K562 (cell line): ENCODE results near the gene P3H4. TPM values are rescaled to one million over a fixed set of nuclear protein-coding genes. Genes with fewer than 3 reads are reported as not detected.

Experiments used
- ATAC-seq: fragments of 200-7000 bp; cut with Tn5 transposase; 3 replicates; pipeline ENCODE4 v1.9.1; 2020; ENCODE audit warnings: moderate library complexity
- BruUV-seq: library from RNA; stranded (reverse); fragments of 400-500 nt; replicated peaks from 2 replicates; lab custom pipeline; 2021; lab: Mats Ljungman, UMichigan
- CTCF ChIA-PET: fragments of 300-600 bp; formaldehyde crosslinking; extraction: SDS; loops from one replicate; lab custom pipeline; 2021; ENCODE audit warnings: low intra/inter-chr PET ratio; lab: Yijun Ruan, JAX
- POLR2A ChIA-PET: fragments of 300-600, 350-650 bp; sonication (Branson Sonifier 250); formaldehyde crosslinking; extraction: SDS; loops from one replicate; lab custom pipeline; 2021; ENCODE audit warnings: antibody characterized with exemption, inconsistent platforms; lab: Yijun Ruan, JAX
- DNase-seq, 4 experiments: peaks; one replicate each; pipeline versions ENCODE4 v3.0.0 to v3.0.0-alpha.2; 2011 to 2018; ENCODE audit warnings: low spot score in 3 of 4, mixed read lengths in 3 of 4; ENCODE audit errors: extremely low read depth in 1 of 4
- FAIRE-seq: peaks from 2 replicates; lab custom pipeline; 2011; peaks lifted over from hg19 to GRCh38; lab: Jason Lieb, UNC
- H2AFZ ChIP-seq: 2 replicates; pipeline ENCODE4 v1.6.0; 2011; ENCODE audit warnings: low read depth, low read length, control low read depth, inconsistent platforms
- H3K27ac ChIP-seq: fragments of 200-600 bp; 3 replicates; pipeline ENCODE4 v1.8.0; 2011; ENCODE audit warnings: low read depth, mild to moderate bottlenecking, control low read depth, inconsistent platforms, low read length, moderate library complexity, mixed read lengths; ENCODE audit errors: extremely low read depth
- H3K27me3 ChIP-seq, 2 experiments: fragments of 300-600 bp in 1 of 2; 2 replicates in 1 of 2; 3 replicates in 1 of 2; pipeline versions ENCODE4 v1.6.0 to v1.8.0; 2011; ENCODE audit warnings: inconsistent platforms in 2 of 2, low read length in 2 of 2, mild to moderate bottlenecking in 1 of 2, mixed read lengths in 1 of 2, moderate library complexity in 1 of 2; ENCODE audit not compliant: control insufficient read depth in 2 of 2, insufficient read depth in 2 of 2
- H3K36me3 ChIP-seq: fragments of 300-600 bp; 3 replicates; pipeline ENCODE4 v1.8.0; 2011; ENCODE audit warnings: mild to moderate bottlenecking, low read length, inconsistent platforms; ENCODE audit not compliant: control insufficient read depth, insufficient read depth
- H3K4me1 ChIP-seq, 2 experiments: fragments of 200-600 bp in 1 of 2; replicated peaks in 1 of 2; 2 replicates in 1 of 2; 3 replicates in 1 of 2; pipeline versions ENCODE4 v1.5.1 to v1.8.0; 2011; ENCODE audit warnings: inconsistent platforms in 2 of 2, low read length in 2 of 2, mild to moderate bottlenecking in 1 of 2, mixed read lengths in 1 of 2, moderate library complexity in 1 of 2; ENCODE audit not compliant: control insufficient read depth in 2 of 2, insufficient read depth in 2 of 2
- H3K4me2 ChIP-seq: 2 replicates; pipeline ENCODE4 v1.6.1; 2011; ENCODE audit warnings: low read length, control low read depth, inconsistent platforms, mixed read lengths; ENCODE audit not compliant: insufficient read depth
- H3K4me3 ChIP-seq: fragments of 200-600 bp; sonication (generic), shearing (Covaris generic); 2 replicates; pipeline ENCODE4 v1.5.1; 2016; ENCODE audit warnings: control low read depth, inconsistent platforms
- H3K79me2 ChIP-seq: fragments of 200-600 bp; 3 replicates; pipeline ENCODE4 v1.8.0; 2011; ENCODE audit warnings: low read length, inconsistent platforms; ENCODE audit not compliant: control insufficient read depth, insufficient read depth
- H3K9ac ChIP-seq, 2 experiments: 2 replicates each; pipeline versions ENCODE4 v1.6.0 to v1.6.1; 2011; ENCODE audit warnings: low read depth in 2 of 2, low read length in 2 of 2, control low read depth in 1 of 2, inconsistent platforms in 1 of 2, mild to moderate bottlenecking in 1 of 2, mixed read lengths in 1 of 2; ENCODE audit not compliant: insufficient read depth in 1 of 2
- H3K9me1 ChIP-seq: one replicate; pipeline ENCODE4 v1.6.0; 2011; ENCODE audit warnings: inconsistent platforms, mild to moderate bottlenecking, low read length, moderate library complexity; ENCODE audit not compliant: control insufficient read depth, insufficient read depth
- H3K9me3 ChIP-seq: replicated peaks from 2 replicates; pipeline ENCODE4 v1.5.1; 2011; ENCODE audit warnings: low read depth, low read length, inconsistent platforms; ENCODE audit not compliant: control insufficient read depth, insufficient read depth
- H4K20me1 ChIP-seq: replicated peaks from 2 replicates; pipeline ENCODE4 v1.6.1; 2011; ENCODE audit warnings: low read length, inconsistent platforms, mixed read lengths; ENCODE audit not compliant: control insufficient read depth, insufficient read depth
- CEBPG ChIP-seq, 3 experiments: fragments of 200-800 bp in 1 of 3; sonication (Bioruptor generic) in 1 of 3; sonication (generic) in 1 of 3; formaldehyde crosslinking in 1 of 3; IDR thresholded peaks in 2 of 3; conservative IDR thresholded peaks in 1 of 3; 2 replicates each; pipeline versions ENCODE4 v1.6.1 to v1.8.0; 2016 to 2022; ENCODE audit warnings: missing compliant biosample characterization in 2 of 3, missing genetic modification characterization in 2 of 3, mild to moderate bottlenecking in 1 of 3, missing genetic modification reagents in 1 of 3
- CHCHD3 ChIP-seq: fragments of 250-450 bp; sonication (Bioruptor Pico); IDR thresholded peaks from 2 replicates; pipeline ENCODE4 v2.1.2; 2022; ENCODE audit warnings: mild to moderate bottlenecking
- CREB5 ChIP-seq: fragments of 250-450 bp; sonication (Bioruptor Pico); IDR thresholded peaks from 2 replicates; pipeline ENCODE4 v1.5.0; 2020; ENCODE audit warnings: mild to moderate bottlenecking
- DDX20 ChIP-seq: fragments of 450-650 bp; IDR thresholded peaks from 2 replicates; pipeline ENCODE4 v1.6.1; 2016; ENCODE audit warnings: missing genetic modification characterization, low read depth, mild to moderate bottlenecking, missing compliant biosample characterization, moderate library complexity
- ID3 ChIP-seq, 2 experiments: fragments of 250-450 bp in 1 of 2; fragments of 450-650 bp in 1 of 2; sonication (Bioruptor Pico) in 1 of 2; IDR thresholded peaks; 2 replicates each; pipeline versions ENCODE4 v1.6.1 to v1.8.0; 2016 to 2021; ENCODE audit warnings: mild to moderate bottlenecking in 2 of 2, moderate library complexity in 2 of 2, missing compliant biosample characterization in 1 of 2, missing genetic modification characterization in 1 of 2
- MTA2 ChIP-seq: fragments of 450-650 bp; IDR thresholded peaks from 2 replicates; pipeline ENCODE4 v1.6.1; 2016; ENCODE audit warnings: low read depth
- NCOR1 ChIP-seq: fragments of 450-650 bp; IDR thresholded peaks from 2 replicates; pipeline ENCODE4 v1.6.1; 2016; ENCODE audit warnings: mild to moderate bottlenecking, moderate library complexity
- SIX5 ChIP-seq, 2 experiments: IDR thresholded peaks; 2 replicates each; pipeline ENCODE4 v1.6.1; 2011; ENCODE audit warnings: low read length in 2 of 2, borderline replicate concordance in 1 of 2, low read depth in 1 of 2, mild to moderate bottlenecking in 1 of 2, moderate library complexity in 1 of 2; ENCODE audit not compliant: insufficient read depth in 1 of 2
- STAT5B ChIP-seq: fragments of 250-450 bp; sonication (Bioruptor Pico); IDR thresholded peaks from 2 replicates; pipeline ENCODE4 v1.8.0; 2021; ENCODE audit warnings: mild to moderate bottlenecking, inconsistent platforms
- ZBTB11 ChIP-seq, 3 experiments: fragments of 200-800 bp in 1 of 3; fragments of 250-450 bp in 1 of 3; fragments of 450-650 bp in 1 of 3; sonication (Bioruptor Pico) in 1 of 3; sonication (Bioruptor generic) in 1 of 3; formaldehyde crosslinking in 1 of 3; IDR thresholded peaks; 2 replicates each; pipeline versions ENCODE4 v1.6.1 to v1.8.0; 2016 to 2022; ENCODE audit warnings: mild to moderate bottlenecking in 2 of 3, missing genetic modification characterization in 2 of 3, missing compliant biosample characterization in 1 of 3, moderate library complexity in 1 of 3
- ZNF184 ChIP-seq: sonication (generic); formaldehyde crosslinking; IDR thresholded peaks from 2 replicates; pipeline ENCODE4 v1.5.0; 2020; ENCODE audit warnings: missing genetic modification reagents
- ZNF316 ChIP-seq: fragments of 450-650 bp; IDR thresholded peaks from 2 replicates; pipeline ENCODE4 v1.6.1; 2016
- ZNF41 ChIP-seq: fragments of 250-450 bp; sonication (Bioruptor Pico); conservative IDR thresholded peaks from 2 replicates; pipeline ENCODE4 v1.4.0; 2020; ENCODE audit warnings: mild to moderate bottlenecking
- ZNF75A ChIP-seq: fragments of 450-650 bp; formaldehyde crosslinking; IDR thresholded peaks from 2 replicates; pipeline ENCODE4 v1.4.0; 2020; ENCODE audit warnings: mild to moderate bottlenecking
- ZNF77 ChIP-seq: fragments of 250-450 bp; sonication (Bioruptor Pico); IDR thresholded peaks from 2 replicates; pipeline ENCODE4 v1.5.0; 2020
- WGBS: fragments of 100-300 bp; shearing (Covaris generic); methylation state at CpG from one replicate; pipeline ENCODE4 v1.1.6; 2016; ENCODE audit warnings: low coverage, mixed read lengths; ENCODE audit not compliant: insufficient coverage; ENCODE audit errors: missing lambda C conversion rate; 5-methylcytosine and 5-hydroxymethylcytosine counted together
- in situ Hi-C: fragments of 300-500 bp; cut with MboI; formaldehyde crosslinking; loops from 4 replicates; pipeline ENCODE4 v1.15.0; 2018; ENCODE audit warnings: inconsistent platforms, mixed read lengths
- intact Hi-C: fragments of 100-400 bp; cut with micrococcal nuclease; formaldehyde crosslinking; loops from 2 replicates; pipeline ENCODE4 v1.14.2; 2022
- polyA plus RNA-seq, 8 experiments: library from polyadenylated mRNA; depleted of rRNA in 4 of 8; stranded (reverse) in 5 of 8; unstranded in 3 of 8; fragments of >200 nt; fragmentation: Nextera tagmentation in 2 of 8; fragmentation: Illumina TruSeq in 1 of 8; extraction: Ambion mirVana in 2 of 8; extraction: Trizol in 1 of 8; gene quantifications; 2 replicates each; pipeline versions ENCODE4 v1.2.1 to v1.2.3, GENCODE V29; 2011 to 2014; ENCODE audit warnings: inconsistent platforms in 1 of 8, missing spikeins in 1 of 8
- total RNA-seq, 7 experiments: library from RNA; depleted of rRNA in 6 of 7; stranded (reverse); fragments of >200 nt in 6 of 7; fragmentation: Illumina TruSeq in 2 of 7; extraction: Trizol in 2 of 7; gene quantifications; 2 replicates each; pipeline versions ENCODE4 v1.2.1 to v1.2.3, GENCODE V29; 2011 to 2021; ENCODE audit warnings: low replicate concordance in 1 of 7

P3H4 gene
- total and polyA plus RNA-seq, 9 of the 15 experiments (the other 6 are each of a cell fraction or from before 2014, with no cell fraction given): 0.10 to 3.7 (median 1.0) TPM

- Histone ChIP-seq H4K20me1 (no peaks in the 10 kb centered on the region), H3K27ac (no peak overlapping the region), H3K9ac (no peak overlapping the region), H3K36me3 (peaks cover 29% of the 10 kb centered on the region; the same call in 2 of the 3 replicates), H3K27me3 (no peaks in the 10 kb centered on the region), H3K4me2 (no peak overlapping the region), H2AFZ (no peak overlapping the region), H3K79me2 (peaks cover 28% of the 10 kb centered on the region), H3K9me3 (no peaks in the 10 kb centered on the region), H3K4me1 (no peaks in the 10 kb centered on the region), H3K9me1 (no peaks in the 10 kb centered on the region), H3K4me3 (no peak overlapping the region)
- intact Hi-C loops (no loop called here), in situ Hi-C loops (no loop called here)
- CTCF ChIA-PET: no interaction called here
- ATAC-seq: no peak
- POLR2A ChIA-PET: interaction anchor here (0.6 to 1.7 kb wide), 6 partner anchors 11 to 831 kb away, joined by 3 to 10 read pairs (median 4); partner anchors contain the start of gene KLHL11
- 74% methylated on average over 4 of the region's 4 CpGs for WGBS
- FAIRE-seq: no peak
- no peak for DNase-seq
- no TSS peak for BruUV-seq
- no peak for TF ChIP-seq ZBTB11 (CRISPR knock-in tag; IDR thresholded peaks at IDR 0.05)
- TF ChIP-seq ZNF77 (CRISPR knock-in tag): no peak
- no peak for TF ChIP-seq NCOR1
- TF ChIP-seq SIX5 (IDR thresholded peaks at IDR 0.05; ENCODE audit: borderline replicate concordance in 1 of 2, insufficient read depth in 1 of 2, low read depth in 1 of 2, low read length in 2 of 2): no peak
- TF ChIP-seq ZNF184 (CRISPR knock-in tag): no peak
- no peak for TF ChIP-seq CREB5 (CRISPR knock-in tag)
- no peak for TF ChIP-seq ID3 (CRISPR knock-in tag; IDR thresholded peaks at IDR 0.05)
- TF ChIP-seq ID3 (tag; IDR thresholded peaks at IDR 0.05): no peak
- no peak for TF ChIP-seq MTA2
- TF ChIP-seq STAT5B (CRISPR knock-in tag): no peak
- no peak for TF ChIP-seq DDX20 (tag)
- TF ChIP-seq ZNF41 (CRISPR knock-in tag): no peak
- no peak for TF ChIP-seq CHCHD3 (CRISPR knock-in tag)
- TF ChIP-seq ZNF316: no peak
- TF ChIP-seq CEBPG (CRISPR knock-in tag; IDR thresholded peaks at IDR 0.05): no peak
- TF ChIP-seq CEBPG (tag; conservative IDR thresholded peaks at IDR 0.05 in 1 of 2, IDR thresholded peaks at IDR 0.05 in 1 of 2): no peak
- no peak for TF ChIP-seq ZNF75A (CRISPR knock-in tag)
Measured at GRCh38 chr17:41849251-41849990, 37.7 kb upstream of the P3H4 start.
